Fibroblast of skin of left quadriceps (primary cell): ENCODE results near the gene OR2V2.
A peak's percentile ranks its signal among the peaks of the same experiment; 100 is the strongest.

Source experiments
- DNase-seq, 2 experiments: peaks; one replicate each; pipeline ENCODE4 v3.0.0-alpha.2; 2013; ENCODE audit warnings: low read depth in 2 of 2

The OR2V2 gene

DNA sequence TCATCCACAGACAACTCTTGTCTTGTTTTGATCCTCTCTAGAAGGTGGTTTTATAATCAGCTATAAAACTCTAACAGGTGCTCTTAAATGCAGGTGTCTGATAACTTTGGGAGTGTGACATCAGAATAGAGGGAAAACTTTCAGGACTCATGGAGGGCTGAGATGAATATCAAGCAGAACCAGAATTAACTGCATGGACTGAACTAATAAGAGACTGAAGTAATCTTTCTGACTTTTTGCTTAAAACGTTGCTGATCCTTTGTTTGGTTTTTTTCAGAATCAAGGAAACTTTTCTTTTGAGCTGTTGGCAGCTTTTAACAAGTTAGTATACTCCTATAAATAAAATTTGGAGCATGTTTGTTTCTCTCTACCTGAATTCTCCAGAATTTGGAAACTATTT, 2.3 kb upstream of the OR2V2 start:
- DNase-seq, result no peak

GRCh38 chr5:181149355-181149754, 2.0 kb downstream of the OR2V2 start:
- DNase-seq, result no peak

GRCh38 chr5:181149806-181150733, 2.7 kb downstream of the OR2V2 start:
- DNase-seq, result no peak

DNA sequence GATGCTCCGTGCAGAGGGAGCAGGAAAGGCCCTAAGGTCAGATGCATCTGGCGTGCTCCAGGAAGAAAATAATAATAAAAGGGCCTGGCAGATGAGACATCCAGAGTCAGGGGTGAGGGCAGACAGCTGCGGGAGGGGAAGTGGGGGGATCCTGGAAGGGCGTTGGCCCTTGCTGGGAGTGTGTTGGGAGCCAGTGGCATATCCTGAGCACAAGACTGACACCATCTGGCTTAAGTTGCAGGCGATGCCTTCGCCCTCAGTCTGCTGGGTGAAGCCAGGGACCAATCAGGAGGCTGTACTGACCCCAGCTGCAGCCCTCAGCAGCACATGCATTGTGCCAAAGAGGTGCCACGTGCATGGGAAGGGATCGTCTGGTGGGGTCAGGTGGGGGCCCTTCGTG, 3.8 kb downstream of the OR2V2 start:
- no peak for DNase-seq

GRCh38 chr5:181152406-181152805, 5.0 kb downstream of the OR2V2 start:
- DNase-seq, result no peak

- DNase-seq, result no peak
These were observed 6.4 kb downstream of the OR2V2 start for GRCh38 chr5:181153814-181154213.

GRCh38 chr5:181156758-181157157, 9.4 kb downstream of the OR2V2 start:
- no peak for DNase-seq

DNA sequence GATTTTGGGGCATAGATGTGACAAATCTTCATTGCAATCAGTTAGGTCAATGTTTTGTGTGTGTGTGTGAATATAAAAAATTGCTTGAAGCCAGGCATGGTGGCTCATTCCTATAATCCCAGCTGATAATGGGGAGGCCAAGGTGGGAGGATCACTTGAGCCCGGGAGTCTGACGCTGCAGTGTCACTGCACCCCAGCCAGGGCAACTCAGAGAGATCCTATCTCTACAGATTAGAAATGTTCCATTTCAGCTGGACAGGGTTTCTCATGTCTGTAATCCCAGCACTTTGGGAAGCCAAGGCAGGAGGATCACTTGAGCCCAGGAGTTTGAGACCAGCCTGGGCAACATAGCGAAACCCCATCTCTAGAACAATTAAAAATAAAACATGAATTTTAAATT, 11.5 kb downstream of the OR2V2 start:
- DNase-seq, result no peak

DNA sequence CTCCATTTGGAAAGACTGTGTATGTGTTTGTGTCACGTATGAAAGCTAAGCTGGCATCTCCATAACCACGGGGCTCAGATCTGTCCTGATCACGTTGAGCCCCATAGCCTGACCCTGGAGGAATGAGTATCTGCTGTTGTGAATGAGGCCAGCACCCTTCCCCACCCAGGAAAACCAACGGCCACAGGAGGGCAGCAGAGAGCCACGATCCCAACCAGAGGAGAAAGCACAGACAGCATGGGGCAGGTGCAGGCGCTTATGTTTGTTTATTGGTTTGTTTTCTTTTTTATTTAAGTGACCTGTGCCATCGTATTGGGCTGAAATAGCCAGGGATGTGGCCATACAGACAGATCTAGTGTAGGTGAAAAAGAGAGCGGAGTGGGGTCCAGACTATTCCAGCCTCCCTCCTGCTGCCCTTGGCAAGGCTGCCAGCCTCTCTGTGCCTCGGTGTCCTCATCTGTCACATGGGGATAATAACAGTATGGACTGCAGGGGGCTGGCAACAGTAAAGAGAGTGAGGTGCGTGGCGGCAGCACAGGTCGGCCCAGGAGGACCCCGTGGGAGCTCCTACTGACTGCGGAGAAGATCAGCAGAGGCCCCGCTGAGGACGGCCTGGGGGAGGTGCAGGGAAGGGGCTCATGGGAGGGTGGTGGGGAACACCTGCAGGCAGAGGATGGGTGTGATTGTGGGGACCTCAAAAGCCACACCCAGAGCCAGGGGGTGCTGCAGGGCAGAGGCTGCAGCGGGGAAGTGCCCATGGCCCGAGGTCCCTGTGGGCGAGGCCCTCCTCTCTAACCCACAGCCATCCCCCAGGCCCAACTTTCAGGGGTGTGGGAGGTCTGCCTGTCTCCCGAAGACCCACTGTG, 12.1 kb downstream of the OR2V2 start:
- DNase-seq, result peak in 1 of 2 experiments; percentile 55

GRCh38 chr5:181160152-181160754, 12.9 kb downstream of the OR2V2 start:
- DNase-seq, result no peak

DNA sequence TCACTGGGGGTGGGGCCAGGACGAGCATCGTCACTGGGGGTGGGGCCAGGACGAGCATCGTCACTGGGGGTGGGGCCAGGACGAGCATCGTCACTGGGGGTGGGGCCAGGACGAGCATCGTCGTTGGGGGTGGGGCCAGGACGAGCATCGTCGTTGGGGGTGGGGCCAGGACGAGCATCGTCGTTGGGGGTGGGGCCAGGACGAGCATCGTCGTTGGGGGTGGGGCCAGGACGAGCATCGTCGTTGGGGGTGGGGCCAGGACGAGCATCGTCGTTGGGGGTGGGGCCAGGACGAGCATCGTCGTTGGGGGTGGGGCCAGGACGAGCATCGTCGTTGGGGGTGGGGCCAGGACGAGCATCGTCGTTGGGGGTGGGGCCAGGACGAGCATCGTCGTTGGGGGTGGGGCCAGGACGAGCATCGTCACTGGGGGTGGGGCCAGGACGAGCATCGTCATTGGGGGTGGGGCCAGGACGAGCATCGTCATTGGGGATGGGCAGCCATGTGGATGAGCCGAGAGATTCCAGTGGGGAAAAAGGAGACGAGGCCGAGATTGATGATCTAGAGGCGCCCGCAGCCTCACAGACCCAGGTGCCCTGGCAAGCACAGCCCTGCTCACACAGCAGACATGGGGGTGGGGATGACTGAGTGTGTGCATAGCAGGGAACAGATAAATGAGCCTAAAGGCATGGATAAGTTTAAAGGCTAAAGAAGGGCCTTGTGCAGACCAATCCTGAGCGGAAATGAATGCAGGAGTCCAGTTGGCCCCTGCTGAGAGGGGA, 13.6 kb downstream of the OR2V2 start:
- peak in 1 of 2 experiments; percentile 51 for DNase-seq

GRCh38 chr5:181161534-181162175, 14.3 kb downstream of the OR2V2 start:
- DNase-seq, result no peak

GRCh38 chr5:181163487-181164075, 16.2 kb downstream of the OR2V2 start:
- DNase-seq, result no peak

- DNase-seq, result no peak
These were observed 16.9 kb downstream of the OR2V2 start for GRCh38 chr5:181164076-181164952.

GRCh38 chr5:181166812-181167733, 19.7 kb downstream of the OR2V2 start:
- no peak for DNase-seq

GRCh38 chr5:181167814-181168488, 20.6 kb downstream of the OR2V2 start:
- DNase-seq, result no peak

DNA sequence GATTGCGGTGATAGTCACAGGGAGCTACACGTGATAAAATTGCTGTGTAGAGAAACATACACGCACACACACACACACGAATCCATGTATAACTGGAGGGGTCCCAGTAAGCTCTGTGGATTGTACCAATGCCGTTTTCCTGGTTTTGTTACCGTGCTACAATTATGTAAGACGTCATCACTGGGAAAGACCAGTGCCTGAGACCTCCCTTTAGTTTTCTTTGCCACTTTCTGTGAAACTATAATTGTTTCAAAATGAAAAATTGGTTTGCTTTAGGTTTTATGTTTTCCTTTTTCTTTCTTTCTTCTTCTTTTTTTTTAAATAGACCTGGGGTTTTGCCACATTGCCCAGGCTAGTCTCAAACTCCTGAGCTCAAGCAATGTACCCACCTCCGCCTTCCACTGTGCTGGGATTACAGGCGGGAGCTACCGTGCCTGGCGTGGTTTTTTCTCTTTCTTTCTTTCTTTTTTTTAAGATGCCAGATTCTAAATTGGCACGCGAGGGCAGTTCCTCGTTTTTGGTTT, 21.3 kb downstream of the OR2V2 start:
- DNase-seq, result no peak
